Measurements from ENCODE around the gene NCBP1. TPM values are rescaled to one million over a fixed set of nuclear protein-coding genes. Genes with fewer than 3 reads are reported as not detected.

The NCBP1 gene
- total and polyA plus RNA-seq, 9 of the 15 experiments (the other 6 are each of a cell fraction or from before 2014, with no cell fraction given), result 29.4 to 69.7 (median 57.5) TPM

DNA sequence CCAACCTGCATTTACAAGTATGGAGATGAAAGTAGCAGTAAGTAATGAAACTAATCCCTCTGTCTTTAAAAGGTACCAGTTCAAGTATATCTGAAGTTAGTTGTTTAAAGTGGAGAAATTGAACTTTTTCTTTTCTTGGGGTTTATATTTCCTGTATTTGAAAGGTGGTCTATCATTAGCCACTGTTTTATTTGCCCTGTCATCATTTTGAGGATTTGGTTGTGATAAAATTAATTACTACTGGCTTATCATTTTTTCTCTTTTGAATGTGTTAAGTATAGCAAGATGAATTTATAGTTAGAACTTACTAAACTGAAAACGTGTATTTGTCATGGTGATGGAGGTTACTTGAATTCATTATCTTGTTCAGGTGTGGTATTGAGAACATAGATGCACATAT lies 25.1 kb downstream of the NCBP1 start:
- CTCF ChIA-PET (ENCODE audit: low intra/inter-chr PET ratio), result no interaction called here

DNA sequence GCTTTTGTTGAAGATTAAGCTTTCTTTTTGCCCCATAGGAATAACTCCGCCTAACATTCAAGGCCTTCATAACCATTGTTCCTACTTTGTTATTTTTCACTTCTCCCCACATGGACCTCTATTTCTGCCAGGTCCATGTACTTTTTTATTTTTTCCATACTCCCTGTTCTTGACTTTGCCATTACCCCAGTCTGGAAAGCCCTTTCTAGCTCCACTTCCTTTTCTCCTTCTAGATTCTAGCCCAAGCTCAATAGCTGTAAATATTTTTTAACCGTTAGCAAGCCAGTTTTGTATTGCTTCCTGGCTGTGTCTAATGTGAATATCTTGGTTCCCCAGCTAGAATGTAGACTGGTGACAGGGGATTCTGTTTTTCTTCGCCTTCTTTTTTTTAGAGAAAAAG lies 26.1 kb downstream of the NCBP1 start:
- no peak overlapping the region; the same call in 2 of the 3 replicates for H3K27ac ChIP-seq (ENCODE audit: extremely low read depth, low read depth, low read length)
- H3K27me3 ChIP-seq (ENCODE audit: control insufficient read depth in 2 of 2, insufficient read depth in 2 of 2, low read length in 2 of 2), result no peaks in the 10 kb centered on the region
- H3K4me1 ChIP-seq (replicated peaks in 1 of 2; ENCODE audit: control insufficient read depth in 2 of 2, insufficient read depth in 2 of 2, low read length in 2 of 2), result peaks cover 0 to 5% of the 10 kb centered on the region in 2 experiments; a peak in 2 of 5 replicates
- WGBS (ENCODE audit: insufficient coverage, low coverage, missing lambda C conversion rate), result 93% methylated on average over 3 of the region's 3 CpGs
- H2AFZ ChIP-seq (ENCODE audit: low read depth, low read length), result no peak overlapping the region
- ATAC-seq (no peak), FAIRE-seq (no peak), DNase-seq (ENCODE audit: extremely low read depth in 1 of 4, low spot score in 3 of 4) (no peak)
- in situ Hi-C loops (cut with MboI), result no loop called here
- no TSS peak for BruUV-seq (replicated peaks)
- H3K36me3 ChIP-seq (ENCODE audit: control insufficient read depth, insufficient read depth, low read length), result peaks cover 95% of the 10 kb centered on the region
- CTCF ChIA-PET (ENCODE audit: low intra/inter-chr PET ratio), result no interaction called here
- POLR2A ChIA-PET, result interaction anchor here (0.6 to 1.3 kb wide), 12 partner anchors 9 to 142 kb away, joined by 3 to 5 read pairs (median 4); partner anchors contain the start of genes NCBP1 and TSTD2
- H3K9me3 ChIP-seq (replicated peaks; ENCODE audit: control insufficient read depth, insufficient read depth, low read depth, low read length), result no peaks in the 10 kb centered on the region
- H3K4me3 ChIP-seq, result no peak overlapping the region
- no peak for TF ChIP-seq TRIM24 (IDR thresholded peaks at IDR 0.05)
- no peak for TF ChIP-seq ADNP (tag; IDR thresholded peaks at IDR 0.05)
- intact Hi-C loops (cut with micrococcal nuclease), result no loop called here
- no peak overlapping the region for H3K9ac ChIP-seq (ENCODE audit: insufficient read depth in 1 of 2, low read depth in 2 of 2, low read length in 2 of 2)
- H4K20me1 ChIP-seq (replicated peaks; ENCODE audit: control insufficient read depth, insufficient read depth, low read length), result no peaks in the 10 kb centered on the region
- H3K79me2 ChIP-seq (ENCODE audit: control insufficient read depth, insufficient read depth, low read length), result no peaks in the 10 kb centered on the region
- no peaks in the 10 kb centered on the region for H3K9me1 ChIP-seq (ENCODE audit: control insufficient read depth, insufficient read depth, low read length)
- H3K4me2 ChIP-seq (ENCODE audit: insufficient read depth, low read length), result no peak overlapping the region

More for the DNA sequence above, 25.1 kb downstream of the NCBP1 start:
- intact Hi-C loops (cut with micrococcal nuclease) (no loop called here), in situ Hi-C loops (cut with MboI) (no loop called here)
- FAIRE-seq (no peak), DNase-seq (ENCODE audit: extremely low read depth in 1 of 4, low spot score in 3 of 4) (no peak), ATAC-seq (no peak)
- no peaks in the 10 kb centered on the region for H3K9me3 ChIP-seq (replicated peaks; ENCODE audit: control insufficient read depth, insufficient read depth, low read depth, low read length)
- H3K79me2 ChIP-seq (ENCODE audit: control insufficient read depth, insufficient read depth, low read length), result no peaks in the 10 kb centered on the region
- H3K27ac ChIP-seq (ENCODE audit: extremely low read depth, low read depth, low read length), result no peak overlapping the region
- peaks cover 95% of the 10 kb centered on the region for H3K36me3 ChIP-seq (ENCODE audit: control insufficient read depth, insufficient read depth, low read length)
- no peaks in the 10 kb centered on the region for H4K20me1 ChIP-seq (replicated peaks; ENCODE audit: control insufficient read depth, insufficient read depth, low read length)
- H3K9ac ChIP-seq (ENCODE audit: insufficient read depth in 1 of 2, low read depth in 2 of 2, low read length in 2 of 2), result no peak overlapping the region
- H3K4me2 ChIP-seq (ENCODE audit: insufficient read depth, low read length), result no peak overlapping the region
- TF ChIP-seq ZNF232 (CRISPR knock-in tag; IDR thresholded peaks at IDR 0.05) (no peak), FOXP1 (CRISPR knock-in tag; IDR thresholded peaks at IDR 0.05) (no peak), MAFF (IDR thresholded peaks at IDR 0.05; ENCODE audit: low read length) (peak; percentile 38; the same call in 1 of the 2 replicates), ADNP (tag; IDR thresholded peaks at IDR 0.05) (no peak), ZNF133 (CRISPR knock-in tag; IDR thresholded peaks at IDR 0.05) (no peak), BRCA1 (IDR thresholded peaks at IDR 0.05) (no peak), BRCA1 (CRISPR knock-in tag; IDR thresholded peaks at IDR 0.05) (no peak), C11orf30 (IDR thresholded peaks at IDR 0.05; ENCODE audit: low read depth) (peak; percentile 61), MAFG (tag; conservative IDR thresholded peaks at IDR 0.05) (peak; percentile 59), MAFK (IDR thresholded peaks at IDR 0.05; ENCODE audit: low read length) (peak; percentile 45; the same call in 1 of the 2 replicates), ZNF316 (IDR thresholded peaks at IDR 0.05) (peak; percentile 86), E2F3 (CRISPR knock-in tag; IDR thresholded peaks at IDR 0.05) (no peak)
- H2AFZ ChIP-seq (ENCODE audit: low read depth, low read length), result no peak overlapping the region
- H3K4me3 ChIP-seq, result no peak overlapping the region
- BruUV-seq (replicated peaks), result no TSS peak
- no peaks in the 10 kb centered on the region for H3K27me3 ChIP-seq (ENCODE audit: control insufficient read depth in 2 of 2, insufficient read depth in 2 of 2, low read length in 2 of 2)
- H3K9me1 ChIP-seq (ENCODE audit: control insufficient read depth, insufficient read depth, low read length), result no peaks in the 10 kb centered on the region
- WGBS (ENCODE audit: insufficient coverage, low coverage, missing lambda C conversion rate), result 33% methylated on average over 1 of the region's 1 CpG
- H3K4me1 ChIP-seq (replicated peaks in 1 of 2; ENCODE audit: control insufficient read depth in 2 of 2, insufficient read depth in 2 of 2, low read length in 2 of 2), result peaks cover 0 to 5% of the 10 kb centered on the region in 2 experiments; a peak in 2 of 5 replicates
- POLR2A ChIA-PET, result interaction anchor here (1.2 to 1.3 kb wide), 4 partner anchors 12 to 29 kb away, joined by 3 to 4 read pairs (median 3); no protein-coding TSS in a partner anchor
